ENCODE results near the gene FAM124A. TPM values are rescaled to one million over a fixed set of nuclear protein-coding genes. Genes with fewer than 3 reads are reported as not detected.
A peak's percentile ranks its signal among the peaks of the same experiment; 100 is the strongest.

The FAM124A gene
- total and polyA plus RNA-seq, 4 donors = 6.1 to 15.7 (median 10.4) TPM

- Histone ChIP-seq H3K4me3 (ENCODE audit: low read depth, low read length) (no peak overlapping the region), H3K36me3 (ENCODE audit: control insufficient read depth, insufficient read depth, low read length) (no peaks in the 10 kb centered on the region), H3K9me3 (ENCODE audit: control insufficient read depth, insufficient read depth, low read length) (no peaks in the 10 kb centered on the region), H3K4me1 (ENCODE audit: control insufficient read depth, insufficient read depth, low read length) (peaks cover 42% of the 10 kb centered on the region), H3K27me3 (ENCODE audit: control insufficient read depth, insufficient read depth, low read length) (no peaks in the 10 kb centered on the region), H3K27ac (ENCODE audit: low read depth, low read length) (peak overlapping the region; percentile 90)
- DNase-seq (ENCODE audit: low read depth in 4 of 6, low spot score in 6 of 6) = no peak
- no CpG with 5 or more reads among the region's 2 CpGs for WGBS (ENCODE audit: insufficient coverage)
Observed at GRCh38 chr13:51245583-51245982, 23.4 kb downstream of the FAM124A start.

- peak in 1 of 6 donors; percentile 62 for DNase-seq (ENCODE audit: low read depth in 4 of 6, low spot score in 6 of 6)
- Histone ChIP-seq H3K4me3 (ENCODE audit: low read depth, low read length) (no peak overlapping the region), H3K4me1 (ENCODE audit: control insufficient read depth, insufficient read depth, low read length) (peaks cover 42% of the 10 kb centered on the region), H3K36me3 (ENCODE audit: control insufficient read depth, insufficient read depth, low read length) (no peaks in the 10 kb centered on the region), H3K9me3 (ENCODE audit: control insufficient read depth, insufficient read depth, low read length) (no peaks in the 10 kb centered on the region), H3K27me3 (ENCODE audit: control insufficient read depth, insufficient read depth, low read length) (no peaks in the 10 kb centered on the region), H3K27ac (ENCODE audit: low read depth, low read length) (peak overlapping the region; percentile 90)
- WGBS (ENCODE audit: insufficient coverage) = 0% methylated on average over 1 of the region's 4 CpGs
Observed at GRCh38 chr13:51246025-51246417, 23.8 kb downstream of the FAM124A start.

- WGBS (ENCODE audit: insufficient coverage) = 22% methylated on average over 16 of the region's 17 CpGs
- Histone ChIP-seq H3K4me1 (ENCODE audit: control insufficient read depth, insufficient read depth, low read length) (peaks cover 42% of the 10 kb centered on the region), H3K36me3 (ENCODE audit: control insufficient read depth, insufficient read depth, low read length) (peaks cover 5% of the 10 kb centered on the region), H3K27ac (ENCODE audit: low read depth, low read length) (peak overlapping the region; percentile 90), H3K9me3 (ENCODE audit: control insufficient read depth, insufficient read depth, low read length) (no peaks in the 10 kb centered on the region), H3K4me3 (ENCODE audit: low read depth, low read length) (no peak overlapping the region), H3K27me3 (ENCODE audit: control insufficient read depth, insufficient read depth, low read length) (no peaks in the 10 kb centered on the region)
- peak in 4 of 6 donors; percentile 65 to 93 (median 82) for DNase-seq (ENCODE audit: low read depth in 4 of 6, low spot score in 6 of 6)
Observed at GRCh38 chr13:51246418-51247277, 24.4 kb downstream of the FAM124A start.

GRCh38 chr13:51249255-51249654 is 27.1 kb downstream of the FAM124A start:
- WGBS (ENCODE audit: insufficient coverage) = no CpG with 5 or more reads among the region's 1 CpG
- Histone ChIP-seq H3K36me3 (ENCODE audit: control insufficient read depth, insufficient read depth, low read length) (peaks cover 15% of the 10 kb centered on the region), H3K9me3 (ENCODE audit: control insufficient read depth, insufficient read depth, low read length) (no peaks in the 10 kb centered on the region), H3K27ac (ENCODE audit: low read depth, low read length) (no peak overlapping the region), H3K27me3 (ENCODE audit: control insufficient read depth, insufficient read depth, low read length) (no peaks in the 10 kb centered on the region), H3K4me3 (ENCODE audit: low read depth, low read length) (no peak overlapping the region), H3K4me1 (ENCODE audit: control insufficient read depth, insufficient read depth, low read length) (peaks cover 31% of the 10 kb centered on the region)
- DNase-seq (ENCODE audit: low read depth in 4 of 6, low spot score in 6 of 6) = no peak

- H3K4me1 ChIP-seq (ENCODE audit: control insufficient read depth, insufficient read depth, low read length) = peaks cover 25% of the 10 kb centered on the region
- H3K4me3 ChIP-seq (ENCODE audit: low read depth, low read length) = no peak overlapping the region
- no peaks in the 10 kb centered on the region for H3K27me3 ChIP-seq (ENCODE audit: control insufficient read depth, insufficient read depth, low read length)
- peaks cover 15% of the 10 kb centered on the region for H3K36me3 ChIP-seq (ENCODE audit: control insufficient read depth, insufficient read depth, low read length)
- WGBS (ENCODE audit: insufficient coverage) = 85% methylated on average over 3 of the region's 4 CpGs
- peak in 2 of 6 donors; percentile 29 to 65 for DNase-seq (ENCODE audit: low read depth in 4 of 6, low spot score in 6 of 6)
- no peak overlapping the region for H3K27ac ChIP-seq (ENCODE audit: low read depth, low read length)
- no peaks in the 10 kb centered on the region for H3K9me3 ChIP-seq (ENCODE audit: control insufficient read depth, insufficient read depth, low read length)
Observed at GRCh38 chr13:51249770-51250741, 27.9 kb downstream of the FAM124A start.

GRCh38 chr13:51251480-51251879 is 29.3 kb downstream of the FAM124A start:
- peaks cover 15% of the 10 kb centered on the region for H3K36me3 ChIP-seq (ENCODE audit: control insufficient read depth, insufficient read depth, low read length)
- WGBS (ENCODE audit: insufficient coverage) = 98% methylated on average over 31 of the region's 31 CpGs
- peaks cover 18% of the 10 kb centered on the region for H3K4me1 ChIP-seq (ENCODE audit: control insufficient read depth, insufficient read depth, low read length)
- H3K27me3 ChIP-seq (ENCODE audit: control insufficient read depth, insufficient read depth, low read length) = no peaks in the 10 kb centered on the region
- no peak overlapping the region for H3K27ac ChIP-seq (ENCODE audit: low read depth, low read length)
- H3K4me3 ChIP-seq (ENCODE audit: low read depth, low read length) = no peak overlapping the region
- no peak for DNase-seq (ENCODE audit: low read depth in 4 of 6, low spot score in 6 of 6)
- no peaks in the 10 kb centered on the region for H3K9me3 ChIP-seq (ENCODE audit: control insufficient read depth, insufficient read depth, low read length)

- no peak for DNase-seq (ENCODE audit: low read depth in 4 of 6, low spot score in 6 of 6)
- Histone ChIP-seq H3K27me3 (ENCODE audit: control insufficient read depth, insufficient read depth, low read length) (no peaks in the 10 kb centered on the region), H3K36me3 (ENCODE audit: control insufficient read depth, insufficient read depth, low read length) (peaks cover 18% of the 10 kb centered on the region), H3K27ac (ENCODE audit: low read depth, low read length) (no peak overlapping the region), H3K9me3 (ENCODE audit: control insufficient read depth, insufficient read depth, low read length) (no peaks in the 10 kb centered on the region), H3K4me1 (ENCODE audit: control insufficient read depth, insufficient read depth, low read length) (peaks cover 5% of the 10 kb centered on the region), H3K4me3 (ENCODE audit: low read depth, low read length) (no peak overlapping the region)
- WGBS (ENCODE audit: insufficient coverage) = 100% methylated on average over 1 of the region's 4 CpGs
Observed at GRCh38 chr13:51252954-51253532, 30.8 kb downstream of the FAM124A start.

GRCh38 chr13:51255556-51255955 is 33.4 kb downstream of the FAM124A start:
- Histone ChIP-seq H3K4me1 (ENCODE audit: control insufficient read depth, insufficient read depth, low read length) (peaks cover 18% of the 10 kb centered on the region), H3K4me3 (ENCODE audit: low read depth, low read length) (no peak overlapping the region), H3K36me3 (ENCODE audit: control insufficient read depth, insufficient read depth, low read length) (peaks cover 39% of the 10 kb centered on the region), H3K9me3 (ENCODE audit: control insufficient read depth, insufficient read depth, low read length) (no peaks in the 10 kb centered on the region), H3K27ac (ENCODE audit: low read depth, low read length) (no peak overlapping the region), H3K27me3 (ENCODE audit: control insufficient read depth, insufficient read depth, low read length) (no peaks in the 10 kb centered on the region)
- DNase-seq (ENCODE audit: low read depth in 4 of 6, low spot score in 6 of 6) = no peak
- WGBS (ENCODE audit: insufficient coverage) = 100% methylated on average over 1 of the region's 1 CpG

GRCh38 chr13:51257187-51257586 is 35.0 kb downstream of the FAM124A start:
- Histone ChIP-seq H3K27me3 (ENCODE audit: control insufficient read depth, insufficient read depth, low read length) (no peaks in the 10 kb centered on the region), H3K4me3 (ENCODE audit: low read depth, low read length) (no peak overlapping the region), H3K36me3 (ENCODE audit: control insufficient read depth, insufficient read depth, low read length) (peaks cover 30% of the 10 kb centered on the region), H3K4me1 (ENCODE audit: control insufficient read depth, insufficient read depth, low read length) (peaks cover 18% of the 10 kb centered on the region), H3K9me3 (ENCODE audit: control insufficient read depth, insufficient read depth, low read length) (no peaks in the 10 kb centered on the region), H3K27ac (ENCODE audit: low read depth, low read length) (no peak overlapping the region)
- DNase-seq (ENCODE audit: low read depth in 4 of 6, low spot score in 6 of 6) = no peak
- 100% methylated on average over 2 of the region's 2 CpGs for WGBS (ENCODE audit: insufficient coverage)
